ENCODE measurements around the gene HMCN1. TPM values are rescaled to one million over a fixed set of nuclear protein-coding genes. Genes with fewer than 3 reads are reported as not detected.

Gene HMCN1
- total RNA-seq, 4 donors from 2014 or later: 9.2 to 15.1 (median 13.8) TPM

DNA sequence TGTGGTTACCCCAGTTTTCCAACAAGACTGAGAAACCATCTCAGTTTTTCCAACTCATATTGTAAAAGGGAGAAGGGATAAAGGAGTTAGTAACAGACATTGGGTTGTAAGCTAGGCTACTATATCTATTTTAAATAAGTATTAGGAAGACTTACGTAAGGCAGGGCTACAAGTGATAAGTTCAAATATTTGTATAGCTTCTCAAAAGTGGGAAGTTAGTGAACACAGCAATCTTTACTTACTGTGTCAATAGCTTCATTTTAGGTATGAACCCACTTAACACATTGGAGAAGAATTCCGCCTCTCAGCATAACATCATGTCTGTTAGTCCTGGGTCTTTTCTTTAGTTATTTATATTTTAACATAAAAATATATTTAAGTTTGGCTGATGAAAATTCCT lies 320.7 kb downstream of the HMCN1 start:
- TF ChIP-seq, protein P1, sequence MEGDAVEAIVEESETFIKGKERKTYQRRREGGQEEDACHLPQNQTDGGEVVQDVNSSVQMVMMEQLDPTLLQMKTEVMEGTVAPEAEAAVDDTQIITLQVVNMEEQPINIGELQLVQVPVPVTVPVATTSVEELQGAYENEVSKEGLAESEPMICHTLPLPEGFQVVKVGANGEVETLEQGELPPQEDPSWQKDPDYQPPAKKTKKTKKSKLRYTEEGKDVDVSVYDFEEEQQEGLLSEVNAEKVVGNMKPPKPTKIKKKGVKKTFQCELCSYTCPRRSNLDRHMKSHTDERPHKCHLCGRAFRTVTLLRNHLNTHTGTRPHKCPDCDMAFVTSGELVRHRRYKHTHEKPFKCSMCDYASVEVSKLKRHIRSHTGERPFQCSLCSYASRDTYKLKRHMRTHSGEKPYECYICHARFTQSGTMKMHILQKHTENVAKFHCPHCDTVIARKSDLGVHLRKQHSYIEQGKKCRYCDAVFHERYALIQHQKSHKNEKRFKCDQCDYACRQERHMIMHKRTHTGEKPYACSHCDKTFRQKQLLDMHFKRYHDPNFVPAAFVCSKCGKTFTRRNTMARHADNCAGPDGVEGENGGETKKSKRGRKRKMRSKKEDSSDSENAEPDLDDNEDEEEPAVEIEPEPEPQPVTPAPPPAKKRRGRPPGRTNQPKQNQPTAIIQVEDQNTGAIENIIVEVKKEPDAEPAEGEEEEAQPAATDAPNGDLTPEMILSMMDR (IDR thresholded peaks at IDR 0.05; ENCODE audit: low read depth): no peak

DNA sequence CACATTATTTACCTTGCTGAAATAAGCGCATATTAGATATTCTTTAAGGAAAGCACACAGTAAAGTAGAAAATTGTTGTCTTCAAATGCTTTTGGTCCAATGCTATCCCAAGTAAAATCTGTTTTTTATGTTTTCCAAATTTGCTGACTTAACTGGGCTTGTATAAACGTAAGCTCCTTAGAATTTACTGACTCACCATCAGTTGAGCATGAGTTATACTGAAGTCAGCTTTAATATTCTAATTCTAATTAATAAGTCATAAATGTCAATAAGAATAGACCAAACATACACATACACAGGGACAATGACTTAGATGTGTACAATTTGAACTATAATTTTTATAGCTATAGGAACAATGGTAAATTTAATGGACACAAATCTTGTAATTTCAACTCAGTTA lies 321.7 kb downstream of the HMCN1 start:
- TF ChIP-seq, protein P1 (IDR thresholded peaks at IDR 0.05; ENCODE audit: low read depth): no peak

DNA sequence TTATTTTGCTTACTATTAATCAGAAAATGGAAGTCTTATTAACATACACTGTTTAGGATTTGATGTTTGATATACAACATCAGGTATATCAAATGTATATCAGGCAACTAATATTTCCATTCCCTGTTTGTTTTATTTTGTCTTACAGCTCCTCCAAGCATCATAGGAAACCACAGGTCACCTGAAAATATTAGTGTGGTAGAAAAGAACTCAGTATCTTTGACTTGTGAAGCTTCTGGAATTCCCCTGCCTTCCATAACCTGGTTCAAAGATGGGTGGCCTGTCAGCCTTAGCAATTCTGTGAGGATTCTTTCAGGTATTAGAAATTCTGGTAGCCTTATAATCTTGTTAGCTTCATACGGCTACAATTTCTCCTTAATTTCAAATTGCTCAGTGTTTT lies 322.9 kb downstream of the HMCN1 start:
- TF ChIP-seq, protein P1 (IDR thresholded peaks at IDR 0.05; ENCODE audit: low read depth): no peak

DNA sequence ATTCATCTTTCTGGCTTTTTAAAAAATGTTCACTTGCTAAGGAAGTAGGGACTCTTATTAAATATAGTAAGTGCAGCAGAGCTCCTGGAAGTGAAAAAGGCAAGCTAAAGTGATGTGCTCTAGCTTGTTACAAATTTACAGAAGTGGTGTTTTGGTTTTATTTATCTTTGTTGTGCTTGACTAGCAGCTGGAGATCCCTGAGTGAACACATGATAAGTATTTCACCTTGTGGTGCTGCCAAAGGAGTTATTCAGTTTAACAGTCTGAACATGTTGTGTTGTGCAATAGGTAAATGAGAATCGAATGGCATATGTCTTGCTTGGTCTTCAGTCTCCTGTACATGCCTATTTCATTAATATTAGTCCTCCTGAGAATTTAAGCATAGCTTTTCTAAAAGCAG lies 325.1 kb downstream of the HMCN1 start:
- TF ChIP-seq, protein P1 (IDR thresholded peaks at IDR 0.05; ENCODE audit: low read depth): no peak

DNA sequence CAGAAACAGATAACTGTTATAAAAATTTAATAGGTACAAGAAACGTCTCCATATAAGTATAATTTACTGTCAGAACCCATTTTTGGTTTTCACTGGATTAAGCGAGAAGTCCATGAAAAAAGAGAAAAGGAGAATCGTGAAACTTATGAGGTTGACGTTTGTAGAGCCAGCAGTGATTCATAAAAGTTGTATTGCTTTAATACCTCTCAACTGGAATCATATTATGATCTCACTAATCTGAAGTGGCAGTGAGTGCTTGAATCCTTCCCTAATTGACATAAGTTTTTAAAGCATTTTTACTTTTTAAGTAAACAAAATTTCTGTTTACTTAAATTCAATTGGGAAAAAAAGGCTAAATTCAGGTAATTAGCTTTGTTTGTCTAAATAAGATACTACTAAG lies 325.6 kb downstream of the HMCN1 start:
- TF ChIP-seq, protein P1 (IDR thresholded peaks at IDR 0.05; ENCODE audit: low read depth): no peak

DNA sequence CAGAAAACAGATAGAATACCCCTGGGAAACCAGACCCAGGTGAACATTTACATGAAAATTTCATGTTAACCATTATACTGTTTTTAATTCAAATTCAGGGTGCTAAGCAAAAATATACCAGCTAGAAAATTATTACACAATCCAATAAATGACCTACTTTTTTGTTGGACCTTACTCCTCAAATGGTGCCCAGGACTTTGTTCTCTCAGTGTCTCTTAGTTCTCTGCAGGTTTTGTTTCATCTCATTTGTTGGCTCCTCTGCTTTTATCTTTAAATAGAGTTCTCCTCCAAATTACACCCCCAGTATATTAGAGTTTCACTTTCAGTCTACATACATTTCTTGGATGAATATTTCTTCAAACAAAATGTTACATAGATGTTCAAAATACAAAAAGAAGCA lies 326.0 kb downstream of the HMCN1 start:
- TF ChIP-seq, protein P1 (IDR thresholded peaks at IDR 0.05; ENCODE audit: low read depth): no peak

DNA sequence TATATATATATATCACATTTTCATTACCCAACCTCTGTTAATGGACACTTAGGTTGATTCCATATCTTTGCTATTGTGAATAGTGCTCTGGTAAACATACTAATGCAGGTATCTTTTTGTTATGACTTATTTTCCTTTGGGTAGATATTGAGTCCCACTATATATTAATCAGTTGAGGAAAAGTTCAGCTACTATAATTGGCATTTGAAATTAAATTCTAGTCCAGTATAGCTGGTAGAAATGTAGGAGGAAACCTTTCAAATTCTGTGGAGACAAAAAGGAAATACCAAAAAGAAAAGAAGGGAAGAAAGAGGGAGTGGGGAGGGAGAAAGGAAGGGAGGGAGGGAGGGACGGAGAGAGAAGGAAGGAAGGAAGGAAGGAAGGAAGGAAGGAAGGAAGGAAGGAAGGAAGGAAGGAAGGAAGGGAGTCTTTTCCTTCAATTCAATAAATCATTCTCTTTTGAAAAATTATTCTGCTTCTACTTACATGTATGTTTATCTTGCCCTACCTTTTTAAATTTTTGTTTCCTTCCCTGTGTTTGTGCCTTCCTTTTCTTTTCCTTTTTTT lies 329.0 kb downstream of the HMCN1 start:
- TF ChIP-seq, protein P1 (IDR thresholded peaks at IDR 0.05; ENCODE audit: low read depth): no peak
